ENCODE results near the gene SLC16A9. TPM values are rescaled to one million over a fixed set of nuclear protein-coding genes. Genes with fewer than 3 reads are reported as not detected.

Gene SLC16A9
- 1 to 10 TPM in 1 of 4 donors, under 1 TPM in 3; 0.18 to 2.4 (median 0.25) TPM for polyA plus RNA-seq
- long read RNA-seq, donor 1, full-length matches to known transcripts = 1 of 1 reads
- long read RNA-seq, donor 1, partial matches to known transcripts = 0 of 1 reads
- long read RNA-seq, donor 1, other reads (novel, unspliced or antisense) = 0 of 1 reads
- long read RNA-seq, donor 2 = 0 reads
- long read RNA-seq, donor 3 = 0 reads
- long read RNA-seq, donor 4 = 0 reads
- long read RNA-seq, donor 5 = 0 reads
- long read RNA-seq, donor 6 = 0 reads
- long read RNA-seq, donor 7 = 0 reads
- long read RNA-seq, donor 8 = 0 reads
- long read RNA-seq, donor 9 = 0 reads
- long read RNA-seq, donor 10 = 0 reads

- peak within 1 kb of the TSS; percentile 48 to 56 (median 55) for H3K4me3 ChIP-seq (ENCODE audit: low read depth in 1 of 3, low read length in 3 of 3)
- peaks cover 0 to 5% (median 3%) of the 10 kb centered on the region in 3 donors for H3K4me1 ChIP-seq (ENCODE audit: control insufficient read depth in 3 of 3, insufficient read depth in 2 of 3, low read depth in 1 of 3, low read length in 2 of 3)
- DNase-seq (peak; percentile 6 to 70), FAIRE-seq (no peak)
- peaks cover 2 to 35% (median 11%) of the 10 kb centered on the region in 3 donors for H3K27me3 ChIP-seq (ENCODE audit: control insufficient read depth in 3 of 3, insufficient read depth in 3 of 3, low read length in 3 of 3)
- no peaks in the 10 kb centered on the region for H3K9me3 ChIP-seq (ENCODE audit: control insufficient read depth in 2 of 2, insufficient read depth in 1 of 2, low read depth in 1 of 2, low read length in 1 of 2)
- 0 to 1% (median 1%) methylated on average over 49 to 68 of the region's 68 CpGs for WGBS, 3 donors
- no peaks in the 10 kb centered on the region for H3K36me3 ChIP-seq (ENCODE audit: control insufficient read depth in 3 of 3, insufficient read depth in 2 of 3, low read depth in 1 of 3, low read length in 3 of 3)
- H3K27ac ChIP-seq (ENCODE audit: low read depth in 1 of 3, low read length in 2 of 3) = no peak within 1 kb of the TSS
These were observed at the start of gene SLC16A9 for GRCh38 chr10:59709395-59710125. Gene SLC16A9 (minus strand): TSS chr10:59709850. CDS start chr10:59684291, 25,559 bp downstream.

GRCh38 chr10:59757966-59758365, 48.3 kb upstream of the SLC16A9 start:
- no peaks in the 10 kb centered on the region for H3K4me1 ChIP-seq (ENCODE audit: control insufficient read depth in 3 of 3, insufficient read depth in 2 of 3, low read depth in 1 of 3, low read length in 2 of 3)
- H3K36me3 ChIP-seq (ENCODE audit: control insufficient read depth in 3 of 3, insufficient read depth in 2 of 3, low read depth in 1 of 3, low read length in 3 of 3) = no peaks in the 10 kb centered on the region
- H3K27me3 ChIP-seq (ENCODE audit: control insufficient read depth in 3 of 3, insufficient read depth in 3 of 3, low read length in 3 of 3) = no peaks in the 10 kb centered on the region
- H3K9me3 ChIP-seq (ENCODE audit: control insufficient read depth in 2 of 2, insufficient read depth in 1 of 2, low read depth in 1 of 2, low read length in 1 of 2) = peaks cover 0 to 3% of the 10 kb centered on the region in 2 donors
- DNase-seq = no peak
- no peak overlapping the region for H3K4me3 ChIP-seq (ENCODE audit: low read depth in 1 of 3, low read length in 3 of 3)
- no peak overlapping the region for H3K27ac ChIP-seq (ENCODE audit: low read depth in 1 of 3, low read length in 2 of 3)
- FAIRE-seq = no peak
- 47 to 87% (median 84%) methylated on average over 3 of the region's 3 CpGs for WGBS, 3 donors

GRCh38 chr10:59754951-59755350, 45.3 kb upstream of the SLC16A9 start:
- Histone ChIP-seq H3K27ac (ENCODE audit: low read depth in 1 of 3, low read length in 2 of 3) (no peak overlapping the region), H3K9me3 (ENCODE audit: control insufficient read depth in 2 of 2, insufficient read depth in 1 of 2, low read depth in 1 of 2, low read length in 1 of 2) (no peaks in the 10 kb centered on the region), H3K4me3 (ENCODE audit: low read depth in 1 of 3, low read length in 3 of 3) (no peak overlapping the region), H3K36me3 (ENCODE audit: control insufficient read depth in 3 of 3, insufficient read depth in 2 of 3, low read depth in 1 of 3, low read length in 3 of 3) (no peaks in the 10 kb centered on the region), H3K27me3 (ENCODE audit: control insufficient read depth in 3 of 3, insufficient read depth in 3 of 3, low read length in 3 of 3) (no peaks in the 10 kb centered on the region), H3K4me1 (ENCODE audit: control insufficient read depth in 3 of 3, insufficient read depth in 2 of 3, low read depth in 1 of 3, low read length in 2 of 3) (no peaks in the 10 kb centered on the region)
- FAIRE-seq = no peak
- whole genome bisulfite sequencing, 3 donors = 93 to 95% (median 95%) methylated on average over 4 of the region's 4 CpGs
- DNase-seq = no peak

GRCh38 chr10:59753267-59753666, 43.6 kb upstream of the SLC16A9 start, which contains the start of gene MRLN:
Gene MRLN (minus strand): TSS chr10:59753455.
- no peak within 1 kb of the TSS for H3K4me3 ChIP-seq (ENCODE audit: low read depth in 1 of 3, low read length in 3 of 3)
- 39 to 55% (median 40%) methylated on average over 3 of the region's 3 CpGs for WGBS, 3 donors
- H3K36me3 ChIP-seq (ENCODE audit: control insufficient read depth in 3 of 3, insufficient read depth in 2 of 3, low read depth in 1 of 3, low read length in 3 of 3) = no peaks in the 10 kb centered on the region
- H3K4me1 ChIP-seq (ENCODE audit: control insufficient read depth in 3 of 3, insufficient read depth in 2 of 3, low read depth in 1 of 3, low read length in 2 of 3) = no peaks in the 10 kb centered on the region
- H3K9me3 ChIP-seq (ENCODE audit: control insufficient read depth in 2 of 2, insufficient read depth in 1 of 2, low read depth in 1 of 2, low read length in 1 of 2) = no peaks in the 10 kb centered on the region
- FAIRE-seq = no peak
- H3K27ac ChIP-seq (ENCODE audit: low read depth in 1 of 3, low read length in 2 of 3) = no peak within 1 kb of the TSS
- no peaks in the 10 kb centered on the region for H3K27me3 ChIP-seq (ENCODE audit: control insufficient read depth in 3 of 3, insufficient read depth in 3 of 3, low read length in 3 of 3)
- no peak for DNase-seq

GRCh38 chr10:59752278-59752940, 42.8 kb upstream of the SLC16A9 start:
- Histone ChIP-seq H3K4me1 (ENCODE audit: control insufficient read depth in 3 of 3, insufficient read depth in 2 of 3, low read depth in 1 of 3, low read length in 2 of 3) (no peaks in the 10 kb centered on the region), H3K9me3 (ENCODE audit: control insufficient read depth in 2 of 2, insufficient read depth in 1 of 2, low read depth in 1 of 2, low read length in 1 of 2) (no peaks in the 10 kb centered on the region), H3K27ac (ENCODE audit: low read depth in 1 of 3, low read length in 2 of 3) (no peak overlapping the region), H3K4me3 (ENCODE audit: low read depth in 1 of 3, low read length in 3 of 3) (no peak overlapping the region), H3K36me3 (ENCODE audit: control insufficient read depth in 3 of 3, insufficient read depth in 2 of 3, low read depth in 1 of 3, low read length in 3 of 3) (no peaks in the 10 kb centered on the region), H3K27me3 (ENCODE audit: control insufficient read depth in 3 of 3, insufficient read depth in 3 of 3, low read length in 3 of 3) (no peaks in the 10 kb centered on the region)
- 57 to 74% (median 59%) methylated on average over 2 of the region's 2 CpGs for WGBS, 3 donors
- DNase-seq (no peak), FAIRE-seq (no peak)

GRCh38 chr10:59750155-59750945, 40.7 kb upstream of the SLC16A9 start:
- H3K9me3 ChIP-seq (ENCODE audit: control insufficient read depth in 2 of 2, insufficient read depth in 1 of 2, low read depth in 1 of 2, low read length in 1 of 2) = no peaks in the 10 kb centered on the region
- no peak for FAIRE-seq
- DNase-seq = no peak

GRCh38 chr10:59748834-59749233, 39.2 kb upstream of the SLC16A9 start:
- Histone ChIP-seq H3K9me3 (ENCODE audit: control insufficient read depth in 2 of 2, insufficient read depth in 1 of 2, low read depth in 1 of 2, low read length in 1 of 2) (no peaks in the 10 kb centered on the region), H3K27ac (ENCODE audit: low read depth in 1 of 3, low read length in 2 of 3) (no peak overlapping the region), H3K36me3 (ENCODE audit: control insufficient read depth in 3 of 3, insufficient read depth in 2 of 3, low read depth in 1 of 3, low read length in 3 of 3) (no peaks in the 10 kb centered on the region), H3K4me3 (ENCODE audit: low read depth in 1 of 3, low read length in 3 of 3) (no peak overlapping the region), H3K4me1 (ENCODE audit: control insufficient read depth in 3 of 3, insufficient read depth in 2 of 3, low read depth in 1 of 3, low read length in 2 of 3) (no peaks in the 10 kb centered on the region), H3K27me3 (ENCODE audit: control insufficient read depth in 3 of 3, insufficient read depth in 3 of 3, low read length in 3 of 3) (no peaks in the 10 kb centered on the region)
- FAIRE-seq = no peak
- DNase-seq = peak; percentile 38 to 60
- WGBS, 3 donors = 37 to 62% (median 50%) methylated on average over 1 of the region's 1 CpG

More at GRCh38 chr10:59750155-59750945, 40.7 kb upstream of the SLC16A9 start:
- no peaks in the 10 kb centered on the region for H3K36me3 ChIP-seq (ENCODE audit: control insufficient read depth in 3 of 3, insufficient read depth in 2 of 3, low read depth in 1 of 3, low read length in 3 of 3)
- H3K4me1 ChIP-seq (ENCODE audit: control insufficient read depth in 3 of 3, insufficient read depth in 2 of 3, low read depth in 1 of 3, low read length in 2 of 3) = no peaks in the 10 kb centered on the region
- H3K27me3 ChIP-seq (ENCODE audit: control insufficient read depth in 3 of 3, insufficient read depth in 3 of 3, low read length in 3 of 3) = no peaks in the 10 kb centered on the region
- no peak overlapping the region for H3K27ac ChIP-seq (ENCODE audit: low read depth in 1 of 3, low read length in 2 of 3)
- 77 to 78% (median 78%) methylated on average over 12 of the region's 12 CpGs for WGBS, 3 donors
- no peak overlapping the region for H3K4me3 ChIP-seq (ENCODE audit: low read depth in 1 of 3, low read length in 3 of 3)

Measured in small intestine (tissue), 16 donors.